ENCODE data around the gene NFKBIL1.

- TF ChIP-seq CTCF (IDR thresholded peaks at IDR 0.05) (no peak), MAX (CRISPR knock-in tag; IDR thresholded peaks at IDR 0.05) (no peak), FOXJ3 (CRISPR knock-in tag; IDR thresholded peaks at IDR 0.05; ENCODE audit: borderline replicate concordance) (no peak), IRF2 (CRISPR knock-in tag; IDR thresholded peaks at IDR 0.05; ENCODE audit: borderline replicate concordance, low read depth) (no peak), ZNF425 (CRISPR knock-in tag; conservative IDR thresholded peaks at IDR 0.05) (no peak), ZNF138 (CRISPR knock-in tag; conservative IDR thresholded peaks at IDR 0.05) (no peak), SMAD4 (CRISPR knock-in tag; IDR thresholded peaks at IDR 0.05) (no peak), ETV6 (CRISPR knock-in tag; IDR thresholded peaks at IDR 0.05) (no peak), SP1 (CRISPR knock-in tag; conservative IDR thresholded peaks at IDR 0.05) (no peak), JUN (CRISPR knock-in tag; IDR thresholded peaks at IDR 0.05) (no peak), CREB1 (CRISPR knock-in tag; IDR thresholded peaks at IDR 0.05) (no peak)
- TF ChIP-seq, protein P1, sequence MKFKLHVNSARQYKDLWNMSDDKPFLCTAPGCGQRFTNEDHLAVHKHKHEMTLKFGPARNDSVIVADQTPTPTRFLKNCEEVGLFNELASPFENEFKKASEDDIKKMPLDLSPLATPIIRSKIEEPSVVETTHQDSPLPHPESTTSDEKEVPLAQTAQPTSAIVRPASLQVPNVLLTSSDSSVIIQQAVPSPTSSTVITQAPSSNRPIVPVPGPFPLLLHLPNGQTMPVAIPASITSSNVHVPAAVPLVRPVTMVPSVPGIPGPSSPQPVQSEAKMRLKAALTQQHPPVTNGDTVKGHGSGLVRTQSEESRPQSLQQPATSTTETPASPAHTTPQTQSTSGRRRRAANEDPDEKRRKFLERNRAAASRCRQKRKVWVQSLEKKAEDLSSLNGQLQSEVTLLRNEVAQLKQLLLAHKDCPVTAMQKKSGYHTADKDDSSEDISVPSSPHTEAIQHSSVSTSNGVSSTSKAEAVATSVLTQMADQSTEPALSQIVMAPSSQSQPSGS (CRISPR knock-in tag; IDR thresholded peaks at IDR 0.05; ENCODE audit: borderline replicate concordance, low read depth), result no peak
- TF ChIP-seq, protein P2, sequence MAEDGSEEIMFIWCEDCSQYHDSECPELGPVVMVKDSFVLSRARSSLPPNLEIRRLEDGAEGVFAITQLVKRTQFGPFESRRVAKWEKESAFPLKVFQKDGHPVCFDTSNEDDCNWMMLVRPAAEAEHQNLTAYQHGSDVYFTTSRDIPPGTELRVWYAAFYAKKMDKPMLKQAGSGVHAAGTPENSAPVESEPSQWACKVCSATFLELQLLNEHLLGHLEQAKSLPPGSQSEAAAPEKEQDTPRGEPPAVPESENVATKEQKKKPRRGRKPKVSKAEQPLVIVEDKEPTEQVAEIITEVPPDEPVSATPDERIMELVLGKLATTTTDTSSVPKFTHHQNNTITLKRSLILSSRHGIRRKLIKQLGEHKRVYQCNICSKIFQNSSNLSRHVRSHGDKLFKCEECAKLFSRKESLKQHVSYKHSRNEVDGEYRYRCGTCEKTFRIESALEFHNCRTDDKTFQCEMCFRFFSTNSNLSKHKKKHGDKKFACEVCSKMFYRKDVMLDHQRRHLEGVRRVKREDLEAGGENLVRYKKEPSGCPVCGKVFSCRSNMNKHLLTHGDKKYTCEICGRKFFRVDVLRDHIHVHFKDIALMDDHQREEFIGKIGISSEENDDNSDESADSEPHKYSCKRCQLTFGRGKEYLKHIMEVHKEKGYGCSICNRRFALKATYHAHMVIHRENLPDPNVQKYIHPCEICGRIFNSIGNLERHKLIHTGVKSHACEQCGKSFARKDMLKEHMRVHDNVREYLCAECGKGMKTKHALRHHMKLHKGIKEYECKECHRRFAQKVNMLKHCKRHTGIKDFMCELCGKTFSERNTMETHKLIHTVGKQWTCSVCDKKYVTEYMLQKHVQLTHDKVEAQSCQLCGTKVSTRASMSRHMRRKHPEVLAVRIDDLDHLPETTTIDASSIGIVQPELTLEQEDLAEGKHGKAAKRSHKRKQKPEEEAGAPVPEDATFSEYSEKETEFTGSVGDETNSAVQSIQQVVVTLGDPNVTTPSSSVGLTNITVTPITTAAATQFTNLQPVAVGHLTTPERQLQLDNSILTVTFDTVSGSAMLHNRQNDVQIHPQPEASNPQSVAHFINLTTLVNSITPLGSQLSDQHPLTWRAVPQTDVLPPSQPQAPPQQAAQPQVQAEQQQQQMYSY (CRISPR knock-in tag; IDR thresholded peaks at IDR 0.05), result no peak
These were observed 34.8 kb downstream of the NFKBIL1 start, which contains the start of gene LTB for GRCh38 chr6:31582230-31582643.
